Esophagus squamous epithelium (tissue), 5 donors: Measurements from ENCODE around the gene PLA1A. TPM values are rescaled to one million over a fixed set of nuclear protein-coding genes. Genes with fewer than 3 reads are reported as not detected.

ENCODE experiments used
- DNase-seq: peaks from one replicate; lab custom pipeline; 2025; lab: John Stamatoyannopoulos, UW
- H3K27ac ChIP-seq, 4 donors: fragments of 200-600 bp; sonication (generic); one replicate each; pipeline ENCODE4 v1.5.1; 2016 to 2019; ENCODE audit warnings: mild to moderate bottlenecking in 1 of 4
- H3K27me3 ChIP-seq, 4 donors: fragments of 200-600 bp; sonication (generic); 1 replicate in 3 of 4; 2 replicates in 1 of 4; pipeline versions ENCODE4 v1.5.1 to v1.6.0; 2017 to 2021; ENCODE audit warnings: antibody characterized with exemption in 1 of 4
- H3K36me3 ChIP-seq, 3 donors: fragments of 200-600 bp; sonication (generic); one replicate each; pipeline ENCODE4 v1.5.1; 2016 to 2019
- H3K4me1 ChIP-seq, 3 donors: fragments of 200-600 bp; sonication (generic); one replicate each; pipeline ENCODE4 v1.5.1; 2017 to 2019
- H3K4me3 ChIP-seq, 4 donors: fragments of 200-600 bp; sonication (generic); 1 replicate in 3 of 4; 2 replicates in 1 of 4; pipeline ENCODE4 v1.5.1; 2016 to 2019; ENCODE audit warnings: mild to moderate bottlenecking in 2 of 4, moderate library complexity in 1 of 4
- H3K9me3 ChIP-seq, 3 donors: fragments of 200-600 bp; sonication (generic); one replicate each; pipeline ENCODE4 v1.5.1; 2016 to 2019
- POLR2A ChIP-seq, 4 donors: fragments of 450-650 bp; IDR thresholded peaks; one replicate each; pipeline ENCODE4 v1.6.1; 2017; ENCODE audit warnings: antibody characterized with exemption in 4 of 4, mild to moderate bottlenecking in 4 of 4, moderate library complexity in 3 of 4
- WGBS, 2 donors: methylation state at CpG; one replicate each; pipeline ENCODE4 v1.1.5; 2018; 5-methylcytosine and 5-hydroxymethylcytosine counted together
- intact Hi-C: fragments of 100-400 bp; cut with DNase I; formaldehyde crosslinking; loops from one replicate; pipeline ENCODE4 v1.15.0; 2022
- total RNA-seq, 4 donors: library from RNA; depleted of rRNA; stranded (reverse); fragments of >200 nt; gene quantifications; one replicate each; pipeline ENCODE4 v1.1.0, GENCODE V29; 2016
- TF ChIP-seq, protein P1 (sequence below), 6 experiments: fragments of 450-650 bp in 4 of 6; fragments of 200-600 bp in 2 of 6; sonication (generic) in 2 of 6; IDR thresholded peaks; one replicate each; pipeline ENCODE4 v1.5.1; 2016 to 2019; ENCODE audit warnings: antibody characterized with exemption in 6 of 6, mild to moderate bottlenecking in 4 of 6, moderate library complexity in 4 of 6
- donor health status: DM: yes; HTN: yes; CAD: no.

PLA1A gene
- total RNA-seq, 4 donors from 2014 or later: 0.41 to 1.5 (median 0.79) TPM; not detected in 1

DNA sequence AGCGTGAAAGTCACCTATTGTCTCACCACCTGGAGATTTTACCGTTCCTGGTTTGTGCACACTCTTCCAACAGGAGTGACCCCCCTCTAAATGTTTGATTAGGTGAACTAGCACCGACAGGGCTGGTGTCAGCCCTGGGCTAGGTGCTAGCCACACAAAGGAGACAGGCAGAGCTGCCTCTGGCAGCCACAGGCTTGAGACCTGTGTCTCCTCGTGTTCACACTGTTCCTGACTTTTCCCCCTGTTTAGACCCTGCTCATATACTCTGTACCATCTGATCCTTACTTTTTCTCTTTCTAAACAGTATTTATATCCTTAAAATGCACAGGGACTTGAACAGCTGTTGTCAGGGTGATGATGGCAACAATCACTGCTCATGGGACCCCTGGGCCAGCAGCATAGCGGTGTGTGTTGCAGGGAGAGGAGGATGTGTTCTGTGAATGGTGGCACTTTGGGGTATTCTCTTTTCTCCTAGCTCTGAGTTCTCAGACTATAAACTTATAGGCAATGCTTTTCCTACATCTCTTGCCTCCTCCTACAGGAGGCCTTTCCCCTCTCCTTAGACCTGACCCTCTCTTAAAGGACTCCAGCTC is 43.8 kb upstream of the PLA1A start:
- intact Hi-C loops: no loop called here
- Histone ChIP-seq H3K9me3 (no peaks in the 10 kb centered on the region), H3K36me3 (no peaks in the 10 kb centered on the region), H3K4me1 (no peaks in the 10 kb centered on the region), H3K4me3 (no peak overlapping the region), H3K27ac (no peak overlapping the region), H3K27me3 (no peaks in the 10 kb centered on the region)
- 56 to 63% methylated on average over 5 of the region's 5 CpGs for WGBS, 2 donors
- DNase-seq: no peak
- TF ChIP-seq POLR2A (IDR thresholded peaks at IDR 0.05): no peak
- TF ChIP-seq, protein P1, sequence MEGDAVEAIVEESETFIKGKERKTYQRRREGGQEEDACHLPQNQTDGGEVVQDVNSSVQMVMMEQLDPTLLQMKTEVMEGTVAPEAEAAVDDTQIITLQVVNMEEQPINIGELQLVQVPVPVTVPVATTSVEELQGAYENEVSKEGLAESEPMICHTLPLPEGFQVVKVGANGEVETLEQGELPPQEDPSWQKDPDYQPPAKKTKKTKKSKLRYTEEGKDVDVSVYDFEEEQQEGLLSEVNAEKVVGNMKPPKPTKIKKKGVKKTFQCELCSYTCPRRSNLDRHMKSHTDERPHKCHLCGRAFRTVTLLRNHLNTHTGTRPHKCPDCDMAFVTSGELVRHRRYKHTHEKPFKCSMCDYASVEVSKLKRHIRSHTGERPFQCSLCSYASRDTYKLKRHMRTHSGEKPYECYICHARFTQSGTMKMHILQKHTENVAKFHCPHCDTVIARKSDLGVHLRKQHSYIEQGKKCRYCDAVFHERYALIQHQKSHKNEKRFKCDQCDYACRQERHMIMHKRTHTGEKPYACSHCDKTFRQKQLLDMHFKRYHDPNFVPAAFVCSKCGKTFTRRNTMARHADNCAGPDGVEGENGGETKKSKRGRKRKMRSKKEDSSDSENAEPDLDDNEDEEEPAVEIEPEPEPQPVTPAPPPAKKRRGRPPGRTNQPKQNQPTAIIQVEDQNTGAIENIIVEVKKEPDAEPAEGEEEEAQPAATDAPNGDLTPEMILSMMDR (IDR thresholded peaks at IDR 0.05): no peak

DNA sequence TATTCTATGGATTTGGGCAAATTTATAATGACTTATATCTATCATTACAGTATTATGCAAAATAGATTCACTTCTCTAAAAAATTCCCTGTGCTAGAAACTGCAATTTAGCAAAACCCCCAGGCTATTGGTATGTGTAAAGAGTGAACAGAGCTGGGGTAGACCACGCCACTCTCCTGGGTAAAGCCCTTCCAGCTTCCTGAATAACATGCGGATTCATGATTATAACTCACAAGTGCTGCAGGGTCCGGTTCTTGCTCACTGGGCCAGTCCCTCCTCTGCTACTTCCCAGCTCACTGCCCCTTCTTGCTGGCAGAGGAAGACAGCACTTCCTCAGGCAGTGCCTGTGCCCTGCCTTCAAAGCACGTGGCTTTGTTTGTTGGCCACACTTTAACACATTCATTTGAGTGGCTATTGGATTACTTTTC is 42.4 kb upstream of the PLA1A start:
- DNase-seq: no peak
- no peaks in the 10 kb centered on the region for H3K9me3 ChIP-seq

DNA sequence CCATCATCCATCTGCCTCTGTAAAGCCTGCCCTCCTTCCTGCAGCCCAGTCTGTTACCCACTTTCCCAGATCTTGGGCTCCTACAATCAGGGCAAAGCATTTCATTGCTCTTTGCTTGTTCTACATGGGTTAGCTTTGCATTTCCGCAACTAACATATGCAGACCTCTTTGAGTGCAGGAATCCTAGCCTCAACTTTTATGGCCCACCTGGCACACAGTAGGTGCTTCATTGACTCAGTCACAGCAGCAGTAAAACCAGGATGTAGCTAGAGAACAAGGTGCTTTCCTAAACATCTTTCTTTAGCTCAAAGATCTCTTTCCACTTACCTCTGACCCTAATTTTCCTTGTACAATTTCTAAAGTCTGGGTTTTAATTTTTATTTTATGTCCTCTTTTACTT is 41.8 kb upstream of the PLA1A start:
- WGBS, 2 donors: 80% methylated on average over 1 of the region's 1 CpG; no CpG with 5 or more reads in 1 of the 2 donors
- no peak for TF ChIP-seq POLR2A (IDR thresholded peaks at IDR 0.05)
- TF ChIP-seq, protein P1 (IDR thresholded peaks at IDR 0.05): no peak
- H3K36me3 ChIP-seq: no peaks in the 10 kb centered on the region
- DNase-seq: no peak
- intact Hi-C loops: no loop called here
- no peak overlapping the region for H3K4me3 ChIP-seq
- H3K4me1 ChIP-seq: no peaks in the 10 kb centered on the region
- H3K27ac ChIP-seq: no peak overlapping the region
- no peaks in the 10 kb centered on the region for H3K9me3 ChIP-seq
- no peaks in the 10 kb centered on the region for H3K27me3 ChIP-seq

More for the DNA sequence above, 42.4 kb upstream of the PLA1A start:
- H3K4me3 ChIP-seq: no peak overlapping the region
- WGBS, 2 donors: 25 to 46% methylated on average over 3 to 4 of the region's 4 CpGs
- no peaks in the 10 kb centered on the region for H3K36me3 ChIP-seq
- intact Hi-C loops: no loop called here
- no peaks in the 10 kb centered on the region for H3K4me1 ChIP-seq
- no peak overlapping the region for H3K27ac ChIP-seq
- no peaks in the 10 kb centered on the region for H3K27me3 ChIP-seq
- no peak for TF ChIP-seq POLR2A (IDR thresholded peaks at IDR 0.05)
- TF ChIP-seq, protein P1 (IDR thresholded peaks at IDR 0.05): no peak

DNA sequence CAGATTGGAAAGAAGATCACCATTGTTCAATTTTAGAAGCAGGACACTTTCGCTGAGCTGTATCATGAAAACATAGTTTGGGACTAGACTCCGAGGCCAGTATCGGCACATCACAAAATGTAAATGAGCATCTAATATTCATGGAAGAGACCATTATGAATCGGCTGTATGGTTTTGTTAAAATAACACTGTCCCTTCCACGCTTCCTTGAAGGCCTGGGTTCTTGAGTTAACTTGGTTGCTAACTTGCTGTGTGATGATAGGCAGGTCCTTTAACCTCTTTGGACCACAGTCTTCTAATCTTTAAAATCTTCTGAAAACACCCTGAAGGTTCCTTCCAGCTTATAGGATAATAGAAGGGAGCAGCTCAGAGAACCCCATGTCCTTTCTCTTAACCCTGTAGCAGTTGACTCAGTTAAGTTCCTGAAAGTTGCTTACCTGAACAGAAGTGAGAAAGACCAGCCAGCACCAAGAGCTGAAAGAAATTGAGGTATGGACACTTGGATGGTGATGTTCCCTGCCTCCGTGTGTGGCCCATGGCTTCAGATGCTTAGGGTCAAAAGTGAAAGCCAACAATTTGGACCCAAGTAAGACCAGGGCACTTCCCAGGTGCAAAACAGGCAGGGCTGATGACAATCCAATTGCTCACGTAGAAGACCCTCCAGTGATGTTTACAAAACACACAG is 40.4 kb upstream of the PLA1A start:
- TF ChIP-seq POLR2A (IDR thresholded peaks at IDR 0.05): no peak
- TF ChIP-seq, protein P1 (IDR thresholded peaks at IDR 0.05): no peak
- H3K36me3 ChIP-seq: no peaks in the 10 kb centered on the region
- H3K4me3 ChIP-seq: no peak overlapping the region
- H3K27ac ChIP-seq: no peak overlapping the region
- H3K4me1 ChIP-seq: no peaks in the 10 kb centered on the region
- no peak for DNase-seq
- WGBS, 2 donors: 78 to 79% methylated on average over 6 to 7 of the region's 7 CpGs
- H3K9me3 ChIP-seq: no peaks in the 10 kb centered on the region
- intact Hi-C loops: no loop called here
- H3K27me3 ChIP-seq: no peaks in the 10 kb centered on the region

DNA sequence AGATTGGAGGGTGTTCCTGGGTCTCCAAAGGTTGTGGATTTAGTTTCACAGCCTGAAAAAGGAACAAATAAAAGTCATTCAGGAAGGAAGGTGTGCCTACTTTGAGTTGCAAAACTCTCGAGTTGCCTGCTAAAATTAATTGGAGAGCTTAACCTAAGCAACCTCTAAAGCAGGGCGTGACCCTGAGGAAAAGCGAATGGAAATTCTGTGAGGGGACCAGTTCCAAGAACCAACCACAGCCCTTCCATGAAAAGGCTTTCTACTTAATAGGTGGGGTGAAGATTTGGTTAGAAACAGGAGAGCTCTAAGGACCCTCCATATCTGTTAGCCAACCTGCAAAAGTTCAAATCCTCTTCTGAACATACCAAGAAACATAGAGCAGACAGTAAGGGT is 39.8 kb upstream of the PLA1A start:
- no peaks in the 10 kb centered on the region for H3K27me3 ChIP-seq
- no peaks in the 10 kb centered on the region for H3K4me1 ChIP-seq
- 46 to 49% methylated on average over 3 of the region's 3 CpGs for WGBS, 2 donors
- no peaks in the 10 kb centered on the region for H3K36me3 ChIP-seq
- no peaks in the 10 kb centered on the region for H3K9me3 ChIP-seq
- TF ChIP-seq POLR2A (IDR thresholded peaks at IDR 0.05): no peak
- TF ChIP-seq, protein P1 (IDR thresholded peaks at IDR 0.05): no peak
- H3K4me3 ChIP-seq: no peak overlapping the region
- intact Hi-C loops: no loop called here
- no peak overlapping the region for H3K27ac ChIP-seq
- no peak for DNase-seq
